CD1c-positive myeloid dendritic cell (primary cell): Measurements from ENCODE around the gene IL20RB.
"Not testable (repeated sequence)": the region's sequence is repeated elsewhere in the genome, so short reads cannot be mapped to it uniquely, and the experiment has no call there.

Experiments used
- DNase-seq: peaks from one replicate; pipeline ENCODE4 v3.0.0-alpha.2; 2016; ENCODE audit errors: extremely low spot score

IL20RB gene

DNA sequence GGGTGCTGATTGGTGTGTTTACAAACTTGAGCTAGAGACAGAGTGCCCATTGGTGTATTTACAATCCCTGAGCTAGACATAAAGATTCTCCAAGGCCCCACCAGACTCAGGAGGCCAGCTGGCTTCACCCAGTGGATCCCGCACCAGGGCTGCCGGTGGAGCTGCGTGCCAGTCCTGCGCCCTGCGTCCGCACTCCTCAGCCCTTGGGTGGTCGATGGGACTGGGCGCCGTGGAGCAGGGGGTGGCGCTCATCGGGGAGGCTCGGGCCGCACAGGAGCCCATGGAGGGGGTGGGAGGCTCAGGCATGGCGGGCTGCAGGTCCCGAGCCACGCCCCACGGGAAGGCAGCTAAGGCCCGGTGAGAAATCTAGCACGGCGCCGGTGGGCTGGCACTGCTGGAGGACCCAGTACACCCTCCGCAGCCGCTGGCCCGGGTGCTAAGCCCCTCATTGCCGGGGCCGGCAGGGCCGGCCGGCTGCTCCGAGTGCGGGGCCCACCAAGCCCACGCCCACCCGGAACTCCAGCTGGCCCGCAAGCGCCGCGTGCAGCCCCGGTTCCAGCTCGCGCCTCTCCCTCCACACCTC is 29.7 kb downstream of the IL20RB start:
- DNase-seq: not testable (repeated sequence)

DNA sequence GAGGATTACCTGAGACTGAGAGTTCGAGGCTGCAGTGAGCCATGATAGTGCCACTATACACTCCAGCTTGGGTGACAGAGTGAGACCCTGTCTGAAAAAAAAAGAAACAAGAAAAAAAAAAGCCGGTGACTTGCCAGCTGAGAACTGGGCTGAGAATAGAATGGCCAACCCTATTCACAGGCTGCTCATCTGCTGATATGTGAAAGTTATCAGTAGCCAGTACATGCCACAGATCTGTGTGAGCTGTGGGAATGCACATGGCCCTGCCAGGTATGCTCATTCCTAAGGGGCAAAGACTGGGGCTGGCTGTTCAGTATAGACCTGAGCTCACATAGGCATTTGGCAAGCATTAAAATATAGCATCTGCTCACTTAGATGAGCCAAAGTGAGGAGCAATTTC is 30.9 kb downstream of the IL20RB start:
- DNase-seq: no peak

DNA sequence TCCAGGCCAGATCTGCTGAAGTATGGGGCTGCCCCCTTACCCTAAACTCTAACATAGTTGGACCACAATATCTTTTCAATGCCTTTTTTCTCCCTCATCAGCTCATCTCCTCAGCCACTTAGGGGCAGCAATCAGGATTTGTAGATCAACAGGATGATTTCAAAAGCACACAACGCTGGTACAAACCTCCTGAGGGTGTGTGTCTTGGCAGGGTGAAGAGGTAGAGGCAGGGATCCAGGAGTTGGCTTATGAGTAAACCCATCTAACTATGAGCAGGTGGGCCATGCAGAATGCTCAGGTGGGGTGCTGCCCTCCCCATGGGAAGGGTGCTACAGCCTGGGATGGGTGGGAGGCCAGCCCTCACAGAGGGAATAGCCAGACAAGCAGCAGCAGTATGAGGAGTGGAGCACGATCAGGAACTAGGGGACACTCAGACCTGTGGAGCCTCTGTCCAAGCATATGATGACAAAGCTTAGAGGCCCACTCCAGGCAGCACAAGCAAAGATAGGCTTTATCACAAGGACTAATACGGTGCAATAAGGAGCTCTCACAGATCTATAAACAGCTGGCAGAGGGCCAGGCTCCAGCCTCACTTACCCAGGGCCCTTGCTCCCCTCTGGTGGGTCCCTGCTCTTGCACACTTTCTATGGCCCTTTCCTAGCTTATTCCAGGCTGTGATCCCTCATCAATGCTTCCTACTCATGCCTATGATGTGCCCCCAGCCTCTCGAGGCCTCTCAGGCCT is 32.2 kb downstream of the IL20RB start:
- no peak for DNase-seq

DNA sequence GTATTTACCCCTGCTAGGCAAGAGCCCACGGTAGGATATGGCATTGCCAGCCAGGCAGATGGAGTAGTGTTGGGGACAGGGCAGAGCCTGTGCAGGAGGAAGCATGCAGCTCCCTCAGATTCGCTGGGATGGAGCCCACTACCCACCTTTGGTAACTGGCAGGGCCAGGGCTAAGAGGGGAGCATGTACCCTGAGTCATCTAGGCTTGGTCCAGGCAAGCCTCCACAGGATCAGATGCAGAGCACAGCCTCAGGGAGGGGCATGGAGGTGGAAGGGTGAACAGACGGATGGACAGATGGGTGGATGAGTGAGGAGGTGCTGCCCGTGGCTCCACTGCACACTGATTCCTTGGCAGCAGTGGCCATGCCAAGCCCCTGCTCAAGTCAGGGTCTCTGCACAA is 33.0 kb downstream of the IL20RB start:
- no peak for DNase-seq

DNA sequence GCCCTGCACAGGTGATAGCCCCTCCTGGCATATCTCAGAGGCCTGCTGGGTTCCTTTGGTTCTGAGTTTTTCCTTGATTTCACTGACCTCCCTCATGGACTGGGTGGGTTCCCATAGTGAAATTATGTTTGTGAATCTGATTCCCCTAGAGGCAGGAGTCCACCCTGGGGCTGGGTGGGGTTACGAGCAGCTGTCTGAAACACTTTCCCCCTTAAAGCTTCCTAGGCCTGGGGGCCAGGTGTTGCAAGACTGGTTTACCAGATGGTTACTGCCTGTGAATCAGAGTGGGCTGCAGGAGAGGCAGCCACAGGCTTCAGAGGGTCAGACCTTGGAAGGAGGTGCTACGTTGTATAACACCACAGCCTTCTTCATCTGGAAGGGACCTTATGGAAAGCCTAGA is 34.3 kb downstream of the IL20RB start:
- DNase-seq: no peak

DNA sequence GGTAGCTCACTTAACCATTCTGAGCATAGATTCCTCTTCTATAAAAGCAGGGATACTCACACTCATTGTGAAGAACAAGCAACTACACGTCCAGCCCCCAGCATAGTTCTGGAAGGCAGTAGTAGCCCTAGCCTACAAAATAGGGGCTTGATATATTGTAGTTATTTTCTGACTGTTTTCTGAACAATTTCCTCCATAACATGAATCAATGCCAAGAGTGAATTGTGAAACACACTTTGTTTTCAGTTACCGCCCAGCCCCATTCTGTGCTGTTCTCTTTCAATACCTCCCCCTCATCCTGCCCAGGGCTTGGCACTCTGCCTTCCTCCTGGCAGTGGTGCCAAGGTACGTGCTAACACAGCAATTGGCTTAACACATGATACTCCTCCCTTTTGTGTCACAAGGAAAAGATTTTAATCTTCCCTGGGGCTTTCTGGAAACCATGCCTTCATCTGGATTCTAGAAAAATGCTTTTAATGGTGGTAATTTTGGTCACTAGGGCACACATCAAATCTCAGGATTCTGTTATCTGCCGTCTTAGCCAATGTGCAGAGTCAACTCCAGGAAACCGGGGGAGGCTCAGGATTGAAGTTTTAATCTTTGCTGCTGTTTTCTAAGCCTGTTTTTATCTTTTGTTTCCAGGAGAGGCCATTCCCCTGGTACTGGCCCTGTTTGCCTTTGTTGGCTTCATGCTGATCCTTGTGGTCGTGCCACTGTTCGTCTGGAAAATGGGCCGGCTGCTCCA is 37.2 kb downstream of the IL20RB start:
- no peak for DNase-seq

DNA sequence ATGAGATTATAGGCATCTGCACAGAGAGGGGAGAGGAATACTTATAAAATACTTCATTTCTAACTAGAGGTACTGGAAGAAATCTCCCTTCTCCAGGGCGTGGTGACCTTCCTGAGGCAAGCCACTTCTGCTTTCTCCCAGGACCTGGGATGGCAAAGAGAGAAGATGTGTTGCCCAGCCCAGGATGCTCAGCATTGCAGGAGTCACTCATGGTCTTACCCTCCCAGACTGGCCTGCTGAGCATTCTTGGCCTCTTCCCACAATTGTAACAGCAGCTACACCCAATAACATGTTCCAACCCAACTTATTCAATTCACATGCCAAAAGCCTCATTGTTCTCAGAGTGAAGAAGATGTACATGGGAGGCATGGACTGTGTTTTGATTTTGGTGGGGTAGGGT is 37.9 kb downstream of the IL20RB start:
- peak; percentile 8 for DNase-seq

DNA sequence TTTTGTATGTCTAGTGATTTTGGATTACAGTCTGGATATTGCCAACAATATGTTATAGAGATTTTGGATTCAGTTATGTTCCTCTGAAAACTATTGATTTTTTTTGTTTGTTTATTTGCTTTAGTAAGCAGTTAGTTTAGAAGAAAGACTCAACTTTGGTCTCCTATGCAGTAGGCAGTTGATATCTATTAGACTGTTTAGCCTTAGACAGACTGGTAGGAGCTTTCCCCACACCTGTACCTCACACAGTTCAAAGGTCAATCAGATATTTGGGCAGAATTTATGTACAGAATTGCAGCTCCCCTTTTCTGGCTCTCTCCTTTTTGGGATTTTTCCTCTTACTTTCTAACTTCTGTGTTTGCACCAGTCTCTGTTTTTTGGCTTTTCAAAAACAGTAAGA is 42.3 kb downstream of the IL20RB start:
- no peak for DNase-seq

DNA sequence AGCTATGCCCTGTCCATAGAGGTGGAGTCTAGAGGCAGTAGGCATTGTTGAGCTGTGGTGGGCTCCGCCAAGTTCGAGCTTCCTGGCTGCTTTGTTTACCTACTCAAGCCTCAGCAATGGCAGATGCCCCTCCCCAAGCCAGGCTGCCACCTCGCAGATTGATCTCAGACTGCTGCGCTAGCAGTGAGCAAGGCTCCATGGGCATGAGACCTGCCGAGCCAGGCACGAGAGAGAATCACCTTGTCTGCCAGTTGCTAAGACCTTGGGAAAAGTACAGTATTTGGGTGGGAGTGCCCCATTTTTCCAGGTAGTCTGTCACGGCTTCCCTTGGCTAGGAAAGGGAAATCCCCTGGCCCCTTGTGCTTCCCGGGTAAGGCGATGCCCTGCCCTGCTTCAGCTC is 49.6 kb downstream of the IL20RB start:
- DNase-seq: not testable (repeated sequence)

DNA sequence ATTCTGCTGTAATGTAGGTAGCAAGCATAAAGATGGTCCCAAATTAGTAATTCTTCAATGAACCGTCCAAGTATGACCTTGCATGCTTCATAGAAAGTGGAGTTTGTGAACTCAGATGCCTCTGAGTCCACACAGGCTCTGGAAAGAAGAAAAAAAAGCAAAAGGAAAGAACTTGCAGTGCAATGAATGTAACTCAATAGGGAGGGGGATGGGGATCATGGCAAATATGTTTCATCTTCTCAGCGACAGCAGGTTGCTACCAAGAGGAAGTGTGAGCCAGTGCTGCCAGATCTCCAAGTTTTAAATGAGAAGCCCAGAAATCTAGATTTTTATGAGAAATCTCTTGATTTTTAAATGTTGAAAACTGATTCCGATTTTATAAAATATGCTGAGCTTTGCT is 50.3 kb downstream of the IL20RB start:
- DNase-seq: no peak

DNA sequence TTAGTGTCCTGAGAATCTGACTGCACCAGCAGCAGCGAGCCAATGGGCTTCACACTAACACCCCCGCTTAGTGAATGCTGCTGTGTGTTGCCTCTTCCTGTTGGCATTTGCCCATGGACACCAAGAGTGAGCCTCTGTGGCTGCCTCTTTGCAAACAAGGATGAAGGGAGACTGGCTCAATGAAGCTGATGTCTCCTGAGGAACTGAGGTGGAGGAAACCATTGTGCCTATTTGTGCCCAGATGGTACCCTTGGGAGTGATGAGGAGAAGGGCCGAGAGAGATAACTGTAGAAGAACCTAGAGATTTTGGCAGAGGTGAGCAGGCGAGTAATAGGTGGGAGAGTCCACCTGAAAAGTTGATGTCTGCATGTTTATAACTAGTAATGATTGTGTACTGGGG is 51.2 kb downstream of the IL20RB start:
- DNase-seq: no peak

DNA sequence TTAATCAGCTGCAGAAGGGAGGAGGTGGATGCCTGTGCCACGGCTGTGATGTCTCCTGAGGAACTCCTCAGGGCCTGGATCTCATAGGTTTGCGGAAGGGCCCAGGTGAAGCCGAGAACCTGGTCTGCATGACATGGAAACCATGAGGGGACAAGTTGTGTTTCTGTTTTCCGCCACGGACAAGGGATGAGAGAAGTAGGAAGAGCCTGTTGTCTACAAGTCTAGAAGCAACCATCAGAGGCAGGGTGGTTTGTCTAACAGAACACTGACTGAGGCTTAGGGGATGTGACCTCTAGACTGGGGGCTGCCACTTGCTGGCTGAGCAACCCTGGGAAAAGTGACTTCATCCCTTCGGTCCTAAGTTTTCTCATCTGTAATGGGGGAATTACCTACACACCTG is 52.4 kb downstream of the IL20RB start:
- no peak for DNase-seq

DNA sequence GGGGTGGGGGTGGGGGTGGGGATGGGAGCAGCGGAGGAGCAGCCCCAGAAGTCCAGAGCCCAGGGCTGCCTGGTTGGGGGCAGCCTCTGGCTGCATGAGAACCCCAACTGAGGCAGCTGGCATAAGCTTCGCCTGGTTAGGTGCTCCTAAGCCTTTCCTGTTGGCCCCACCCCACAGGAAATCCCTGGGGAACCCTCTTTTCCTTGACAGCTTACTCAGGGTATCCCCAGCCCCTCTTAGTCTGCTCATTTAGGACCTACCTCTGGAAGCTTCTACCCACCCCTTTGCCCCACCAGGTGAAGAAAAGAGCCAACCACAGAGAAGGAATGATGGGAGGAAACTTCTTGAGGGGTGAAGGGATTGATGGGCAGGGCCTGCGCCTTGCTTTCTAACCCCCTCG is 53.4 kb downstream of the IL20RB start:
- DNase-seq: no peak

DNA sequence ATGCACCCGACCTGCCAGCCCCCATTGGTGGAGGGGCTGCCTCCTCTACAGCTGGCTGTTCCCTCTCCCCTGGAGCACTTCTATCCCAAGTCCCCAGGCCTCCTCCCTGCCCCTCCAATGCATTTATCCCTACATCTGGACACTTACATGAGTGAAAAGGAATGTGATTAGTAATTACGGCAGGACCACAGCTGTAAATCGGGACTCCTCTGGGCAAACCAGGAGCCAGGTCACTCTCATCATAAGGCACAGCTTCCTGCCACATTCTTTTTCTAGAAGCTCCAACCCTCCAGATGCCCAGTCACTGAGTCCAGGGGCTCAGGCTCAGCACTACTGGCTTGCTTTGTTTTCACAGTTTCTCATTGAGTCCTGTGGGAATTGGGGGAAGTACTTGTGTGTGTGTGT is 54.3 kb downstream of the IL20RB start:
- no peak for DNase-seq

DNA sequence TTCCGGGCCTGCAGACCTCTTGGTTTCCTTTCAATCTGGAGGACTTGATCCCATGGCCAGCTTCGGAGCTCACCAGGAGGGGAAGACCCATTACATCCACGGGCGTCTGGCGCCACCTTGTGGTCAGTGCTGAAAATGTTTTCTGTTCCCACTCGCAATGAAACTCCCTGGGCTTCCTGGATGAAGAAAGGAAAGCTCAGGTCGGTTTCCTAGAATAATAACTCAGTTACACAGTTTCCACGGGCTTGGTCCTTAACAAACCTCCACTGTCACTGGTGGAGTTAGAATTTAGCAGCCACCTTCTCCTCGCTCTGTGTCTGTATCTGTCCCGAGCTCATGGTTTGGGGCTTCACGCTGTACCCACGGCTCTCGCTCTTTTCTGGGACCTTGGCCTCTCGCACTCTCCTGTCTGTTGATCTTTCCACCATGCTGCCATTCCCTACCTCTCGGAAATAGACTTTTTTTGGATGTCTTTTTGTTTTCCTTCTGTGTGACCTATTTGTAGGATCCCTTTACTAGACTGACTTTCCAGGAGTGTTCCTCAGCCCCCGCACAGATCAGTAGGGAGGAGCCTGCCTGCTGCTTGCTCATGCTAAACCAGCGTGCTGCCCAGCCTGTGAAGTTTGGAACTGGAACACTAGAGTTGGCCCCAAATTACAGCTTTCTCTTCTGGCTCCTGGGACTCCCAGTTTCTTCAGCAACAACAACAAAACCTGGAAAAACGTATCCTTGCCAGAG is 56.3 kb downstream of the IL20RB start:
- DNase-seq: peak; percentile 91

DNA sequence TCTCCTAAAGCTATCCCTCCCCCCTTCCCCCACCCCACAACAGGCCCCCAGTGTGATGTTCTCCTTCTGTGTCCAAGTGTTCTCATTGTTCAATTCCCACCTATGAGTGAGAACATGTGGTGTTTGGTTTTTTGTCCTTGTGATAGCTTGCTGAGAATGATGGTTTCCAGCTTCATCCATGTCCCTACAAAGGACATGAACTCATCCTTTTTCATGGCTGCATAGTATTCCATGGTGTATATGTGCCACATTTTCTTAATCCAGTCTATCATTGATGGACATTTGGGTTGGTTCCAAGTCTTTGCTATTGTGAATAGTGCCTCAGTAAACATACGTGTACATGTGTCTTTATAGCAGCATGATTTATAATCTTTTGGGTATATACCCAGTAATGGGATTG is 59.5 kb downstream of the IL20RB start:
- not testable (repeated sequence) for DNase-seq

DNA sequence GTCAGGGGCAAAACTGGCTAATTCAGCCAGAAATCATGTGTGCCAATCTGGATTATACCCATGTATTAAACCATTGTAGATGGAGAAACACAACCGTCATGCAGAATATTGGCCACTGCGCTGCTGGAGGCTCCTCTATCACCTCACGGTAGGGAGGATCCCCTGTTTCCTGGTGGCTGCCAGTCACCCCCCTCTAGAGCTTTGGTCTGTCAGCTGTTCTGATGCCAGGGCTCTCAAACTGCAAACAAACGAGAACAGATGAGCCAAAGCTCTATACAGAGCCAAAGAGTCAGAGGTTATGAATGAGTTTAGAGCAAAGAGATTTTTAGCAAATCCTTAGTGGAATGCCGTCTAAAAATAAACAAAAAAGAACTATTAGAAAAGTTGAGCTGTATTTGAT is 62.5 kb downstream of the IL20RB start:
- no peak for DNase-seq

DNA sequence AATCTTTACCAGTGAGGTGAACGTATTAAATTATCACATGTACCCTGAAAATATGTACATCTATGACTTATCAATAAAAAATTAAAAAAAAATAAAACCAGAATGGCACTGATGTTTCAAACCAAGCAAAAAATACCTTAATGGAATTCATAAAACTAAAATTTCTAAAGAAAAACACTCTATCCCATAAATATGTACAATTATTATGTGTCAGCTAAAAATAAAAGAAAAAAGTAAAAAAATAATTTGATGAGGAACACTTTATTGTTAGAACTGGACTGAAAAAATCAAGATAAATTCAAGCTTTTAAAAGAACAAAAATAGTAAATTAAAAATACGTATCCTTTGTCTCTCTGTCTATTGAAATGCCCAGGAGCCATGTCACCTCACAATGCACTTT is 63.1 kb downstream of the IL20RB start:
- DNase-seq: no peak

DNA sequence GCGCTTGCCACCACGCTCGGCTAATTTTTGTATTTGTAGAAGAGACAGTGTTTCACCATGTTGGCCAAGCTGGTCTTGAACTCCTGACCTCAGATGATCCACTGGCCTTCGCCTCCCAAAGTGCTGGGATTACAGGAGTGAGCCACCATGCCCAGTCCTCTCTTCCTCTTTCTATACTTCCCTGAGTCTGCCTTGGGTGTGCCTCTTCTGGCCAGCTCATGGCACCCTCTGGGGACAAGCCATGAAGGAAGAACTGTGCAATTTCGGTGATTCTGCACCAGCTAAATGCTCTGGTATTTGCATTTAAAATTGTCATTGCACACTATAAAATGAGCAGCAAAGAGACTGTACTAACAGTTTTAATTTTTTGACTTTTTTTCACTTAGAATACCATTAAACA is 66.6 kb downstream of the IL20RB start:
- DNase-seq: no peak

DNA sequence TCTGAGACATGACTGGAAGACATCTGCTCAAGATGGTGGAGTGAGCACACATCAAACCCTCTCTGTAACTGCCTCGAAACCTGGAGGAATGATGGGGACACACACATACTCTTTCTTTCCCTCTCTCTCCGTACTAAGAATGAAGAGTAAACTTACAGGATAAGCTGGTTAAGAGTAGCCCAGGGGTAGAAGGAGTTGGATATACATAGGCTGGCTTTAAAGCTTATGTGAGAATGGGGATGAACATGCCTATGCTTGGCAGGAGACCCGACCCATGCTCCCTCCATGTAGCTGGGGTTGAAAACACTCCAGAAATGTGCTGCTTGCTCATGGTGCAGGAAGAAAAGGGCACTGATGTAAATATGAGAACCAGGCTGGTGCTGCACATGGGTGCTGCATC is 68.9 kb downstream of the IL20RB start:
- DNase-seq: no peak

DNA sequence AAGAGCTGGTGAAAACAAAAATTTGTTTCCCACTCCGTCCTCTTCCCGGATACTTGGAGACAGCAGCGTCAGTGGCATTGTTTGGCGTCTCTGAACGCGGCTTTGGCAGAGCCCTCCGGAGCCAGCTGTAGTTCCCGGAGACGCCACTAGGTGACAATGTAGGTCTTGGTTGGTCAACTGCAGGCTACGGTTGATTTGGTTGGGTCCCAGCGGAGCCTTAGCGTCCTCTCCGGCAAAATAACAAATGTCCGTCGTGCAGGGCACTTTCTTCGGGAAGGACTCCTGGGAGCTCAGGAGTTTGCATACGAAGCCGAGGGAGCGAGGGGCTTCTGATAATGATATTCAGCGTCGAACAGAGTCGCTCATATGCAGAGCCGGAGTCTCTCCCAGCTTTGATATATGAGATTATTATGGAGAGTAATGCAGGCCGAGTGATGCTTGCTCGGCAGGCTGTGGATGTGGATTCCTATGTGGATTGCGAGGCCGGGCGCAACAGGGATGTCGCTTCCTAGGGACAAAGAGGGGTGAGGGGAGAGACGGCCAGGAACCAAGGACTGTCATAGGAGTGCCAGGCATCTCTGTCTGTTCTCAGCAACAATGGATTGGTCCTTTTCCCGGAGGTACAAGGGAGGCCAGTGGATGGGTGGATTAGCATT is 74.8 kb downstream of the IL20RB start:
- DNase-seq: peak; percentile 71

DNA sequence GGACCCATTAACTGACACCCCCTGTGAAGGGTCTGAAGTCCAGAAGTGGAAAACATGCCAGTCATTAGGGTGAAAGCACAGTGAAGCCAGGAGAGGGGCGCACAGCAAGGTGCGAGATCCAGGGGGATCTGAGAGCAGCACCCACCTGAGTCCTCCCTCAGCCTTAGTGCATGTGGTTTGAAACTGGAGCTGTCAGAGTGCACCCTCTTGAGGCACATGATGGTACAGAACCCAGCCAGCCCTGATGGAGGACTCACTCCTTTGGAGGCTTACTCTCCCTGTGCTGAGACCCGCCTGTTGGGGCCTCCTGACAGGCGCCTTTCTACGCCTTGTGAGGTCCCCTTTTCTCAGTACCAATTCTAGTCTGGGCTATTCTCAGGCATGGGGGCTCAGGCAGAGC is 77.8 kb downstream of the IL20RB start:
- DNase-seq: no peak
